T-helper 1 cell (primary cell): ENCODE measurements around the gene SIGMAR1.

Experiments used
- DNase-seq, 5 donors: peaks; one replicate each; pipeline ENCODE4 v3.0.0-alpha.2; 2012 to 2020
- total RNA-seq, 4 donors: gene quantifications; one replicate each; lab custom pipeline; 2026; lab: John Stamatoyannopoulos, UW

Gene SIGMAR1
- 21.6 to 37.8 (median 23.7) reads per million in 4 donors for total RNA-seq

- DNase-seq: peak; percentile 84 to 92 (median 89)
Observed at GRCh38 chr9:34637356-34638137, at the start of gene SIGMAR1. Gene SIGMAR1 (minus strand): TSS chr9:34637787. CDS start chr9:34637697, 90 bp downstream.

GRCh38 chr9:34686732-34687131 is 49.1 kb upstream of the SIGMAR1 start:
- no peak for DNase-seq

GRCh38 chr9:34686231-34686630 is 48.6 kb upstream of the SIGMAR1 start:
- DNase-seq: no peak

GRCh38 chr9:34685591-34685990 is 48.0 kb upstream of the SIGMAR1 start:
- no peak for DNase-seq

GRCh38 chr9:34684816-34685215 is 47.2 kb upstream of the SIGMAR1 start:
- DNase-seq: no peak

- no peak for DNase-seq
Observed at GRCh38 chr9:34684145-34684544, 46.6 kb upstream of the SIGMAR1 start.

GRCh38 chr9:34675869-34676268 is 38.3 kb upstream of the SIGMAR1 start:
- no peak for DNase-seq

- DNase-seq: peak in 3 of 5 donors; percentile 23 to 38 (median 28)
Observed at GRCh38 chr9:34675048-34675714, 37.6 kb upstream of the SIGMAR1 start.

GRCh38 chr9:34674440-34674839 is 36.9 kb upstream of the SIGMAR1 start:
- DNase-seq: no peak

GRCh38 chr9:34671307-34671706 is 33.7 kb upstream of the SIGMAR1 start:
- no peak for DNase-seq

GRCh38 chr9:34669809-34670562 is 32.4 kb upstream of the SIGMAR1 start:
- no peak for DNase-seq

- peak; percentile 87 to 92 (median 90) for DNase-seq
Observed at GRCh38 chr9:34665381-34666250, 28.0 kb upstream of the SIGMAR1 start.

- DNase-seq: no peak
Observed at GRCh38 chr9:34665067-34665380, 27.4 kb upstream of the SIGMAR1 start.

GRCh38 chr9:34664281-34665066 is 26.9 kb upstream of the SIGMAR1 start:
- peak; percentile 40 to 75 (median 64) for DNase-seq

GRCh38 chr9:34663303-34663605 is 25.7 kb upstream of the SIGMAR1 start:
- DNase-seq: peak in 1 of 5 donors; percentile 11

- DNase-seq: no peak
Observed at GRCh38 chr9:34662526-34663302, 25.1 kb upstream of the SIGMAR1 start, which contains the start of gene CCL27. Gene CCL27 (minus strand): TSS chr9:34662657. CDS start chr9:34662633, 24 bp downstream.

GRCh38 chr9:34659592-34660253 is 22.1 kb upstream of the SIGMAR1 start:
- DNase-seq: no peak

- no peak for DNase-seq
Observed at GRCh38 chr9:34658461-34658860, 20.9 kb upstream of the SIGMAR1 start.

GRCh38 chr9:34656992-34657391 is 19.4 kb upstream of the SIGMAR1 start:
- no peak for DNase-seq

GRCh38 chr9:34655394-34655793 is 17.8 kb upstream of the SIGMAR1 start:
- DNase-seq: no peak
